Adrenal gland (tissue), 12 donors: ENCODE measurements around the gene ZNF609. TPM values are rescaled to one million over a fixed set of nuclear protein-coding genes. Genes with fewer than 3 reads are reported as not detected.
A peak's percentile ranks its signal among the peaks of the same experiment; 100 is the strongest.
"Not testable (repeated sequence)": the region's sequence is repeated elsewhere in the genome, so short reads cannot be mapped to it uniquely, and the experiment has no call there.

Experiments
- DNase-seq, 7 donors: peaks; one replicate each; pipeline ENCODE4 v3.0.0-alpha.2; 2019 to 2020
- H3K27ac ChIP-seq, 5 donors: fragments of 200-600 bp; sonication (generic) in 4 of 5; 1 replicate in 3 of 5; 2 replicates in 2 of 5; pipeline versions ENCODE4 v1.5.1 to v1.8.0; 2016 to 2020; ENCODE audit warnings: mild to moderate bottlenecking in 1 of 5
- H3K27me3 ChIP-seq: fragments of 200-600 bp; 2 replicates; pipeline ENCODE4 v1.8.0; 2021
- H3K36me3 ChIP-seq, 2 donors: fragments of 200-600 bp; replicated peaks in 1 of 2; 1 replicate in 1 of 2; 2 replicates in 1 of 2; pipeline versions ENCODE4 v1.5.1 to v1.8.0; 2018 to 2022
- H3K4me1 ChIP-seq, 2 donors: fragments of 200-600 bp; replicated peaks in 1 of 2; 1 replicate in 1 of 2; 2 replicates in 1 of 2; pipeline versions ENCODE4 v1.5.1 to v1.8.0; 2018 to 2021
- H3K4me3 ChIP-seq, 4 donors: fragments of 200-600 bp; sonication (generic) in 3 of 4; one replicate each; pipeline ENCODE4 v1.5.1; 2016 to 2018
- H3K9me3 ChIP-seq, 3 donors: fragments of 200-600 bp; sonication (generic) in 1 of 3; replicated peaks in 1 of 3; 1 replicate in 2 of 3; 2 replicates in 1 of 3; pipeline versions ENCODE4 v1.5.1 to v1.8.0; 2016 to 2021
- CTCF ChIP-seq, 6 experiments: fragments of 450-650 bp in 4 of 6; fragments of 200-600 bp in 2 of 6; sonication (generic) in 1 of 6; IDR thresholded peaks; 1 replicate in 5 of 6; 2 replicates in 1 of 6; pipeline versions ENCODE4 v1.5.1 to v1.8.0; 2016 to 2021; ENCODE audit warnings: antibody characterized with exemption in 6 of 6, mild to moderate bottlenecking in 2 of 6, moderate library complexity in 1 of 6
- POLR2A ChIP-seq, 2 donors: fragments of 450-650 bp; IDR thresholded peaks; one replicate each; pipeline ENCODE4 v1.6.1; 2017; ENCODE audit warnings: antibody characterized with exemption in 2 of 2, mild to moderate bottlenecking in 2 of 2, moderate library complexity in 1 of 2
- WGBS, 4 donors: extraction: QIAGEN DNeasy Blood & Tissue Kit in 2 of 4; methylation state at CpG; one replicate each; pipeline versions ENCODE4 v1.1.5 to v1.1.7; 2013 to 2017; 5-methylcytosine and 5-hydroxymethylcytosine counted together
- intact Hi-C, 2 donors: fragments of 100-400 bp; cut with DNase I; formaldehyde crosslinking; loops; one replicate each; pipeline versions ENCODE4 v1.14.1 to v1.15.0; 2022 to 2023
- polyA plus RNA-seq, 3 donors: library from polyadenylated mRNA; stranded (reverse); fragments of 200-250 nt in 2 of 3; fragments of 350-450 nt in 1 of 3; fragmentation: Illumina TruSeq in 1 of 3; extraction: RNeasy Lipid Tissue Mini Kit (QIAGEN cat#74804) in 1 of 3; gene quantifications; one replicate each; pipeline ENCODE4 v1.2.3, GENCODE V29; 2013 to 2014
- total RNA-seq, 9 donors: library from RNA; depleted of rRNA in 4 of 9; stranded (reverse); fragments of >200 nt in 4 of 9; fragments of 120-200 nt in 1 of 9; fragmentation: NEBNext Ultra II Directional in 1 of 9; extraction: Animal tissue kit (Norgen Biotek cat#: 25700) in 1 of 9; gene quantifications; one replicate each; pipeline versions ENCODE4 v1.1.0 to v1.2.4, GENCODE V29; 2013 to 2023
- donor health status: healthy with polysubstance abuse.
- donor health status: Bipolar disorder and iron deficiency.
- donor health status: DM: yes; HTN: yes; CAD: no.
- donor health status: DM: no; HTN: no; CAD: no.
- donor health status: DM: no; HTN: no; CAD: no.
- donor health status: DM: yes; HTN: yes; CAD: no.

The ZNF609 gene
- total and polyA plus RNA-seq, 12 donors: 4.4 to 35.5 (median 25.4) TPM

- Histone ChIP-seq H3K27ac (peak overlapping the region in 2 of 5 donors; percentile 23 to 64), H3K4me3 (no peak overlapping the region), H3K36me3 (no peaks in the 10 kb centered on the region), H3K27me3 (no peaks in the 10 kb centered on the region), H3K9me3 (no peaks in the 10 kb centered on the region), H3K4me1 (peaks cover 24 to 41% of the 10 kb centered on the region in 2 donors)
- no peak for TF ChIP-seq POLR2A (IDR thresholded peaks at IDR 0.05)
- TF ChIP-seq CTCF (IDR thresholded peaks at IDR 0.05): no peak
- WGBS, 4 donors: 92 to 99% (median 97%) methylated on average over 3 of the region's 3 CpGs
- DNase-seq: no peak
- intact Hi-C loops: no loop called here
Observed at GRCh38 chr15:64636556-64636955, 176.2 kb downstream of the ZNF609 start.

GRCh38 chr15:64637412-64637811, 177.0 kb downstream of the ZNF609 start:
- H3K27me3 ChIP-seq: no peaks in the 10 kb centered on the region
- H3K27ac ChIP-seq: no peak overlapping the region
- peaks cover 24 to 41% of the 10 kb centered on the region in 2 donors for H3K4me1 ChIP-seq
- no peak overlapping the region for H3K4me3 ChIP-seq
- H3K9me3 ChIP-seq: no peaks in the 10 kb centered on the region
- no peaks in the 10 kb centered on the region for H3K36me3 ChIP-seq
- WGBS, 4 donors: 95 to 100% (median 98%) methylated on average over 1 of the region's 1 CpG
- no peak for TF ChIP-seq POLR2A (IDR thresholded peaks at IDR 0.05)
- TF ChIP-seq CTCF (IDR thresholded peaks at IDR 0.05): no peak
- DNase-seq: no peak
- intact Hi-C loops: no loop called here

GRCh38 chr15:64639744-64640143, 179.4 kb downstream of the ZNF609 start:
- H3K27me3 ChIP-seq, intact Hi-C loops, H3K4me3 ChIP-seq, H3K9me3 ChIP-seq, H3K36me3 ChIP-seq, DNase-seq: not testable (repeated sequence)
- 71 to 88% (median 78%) methylated on average over 4 of the region's 4 CpGs for WGBS, 4 donors
- H3K27ac ChIP-seq: peak overlapping the region in 1 of 5 donors; percentile 7
- H3K4me1 ChIP-seq: peaks cover 21 to 36% of the 10 kb centered on the region in 2 donors

GRCh38 chr15:64640146-64640871, 179.9 kb downstream of the ZNF609 start:
- intact Hi-C loops: no loop called here
- Histone ChIP-seq H3K27me3 (no peaks in the 10 kb centered on the region), H3K27ac (no peak overlapping the region), H3K9me3 (no peaks in the 10 kb centered on the region), H3K36me3 (no peaks in the 10 kb centered on the region), H3K4me3 (no peak overlapping the region), H3K4me1 (peaks cover 15 to 31% of the 10 kb centered on the region in 2 donors)
- TF ChIP-seq CTCF (IDR thresholded peaks at IDR 0.05): no peak
- TF ChIP-seq POLR2A (IDR thresholded peaks at IDR 0.05): no peak
- DNase-seq: no peak
- 59 to 75% (median 70%) methylated on average over 5 of the region's 5 CpGs for WGBS, 4 donors

- Histone ChIP-seq H3K27me3 (no peaks in the 10 kb centered on the region), H3K9me3 (no peaks in the 10 kb centered on the region), H3K36me3 (no peaks in the 10 kb centered on the region), H3K4me1 (peaks cover 7 to 15% of the 10 kb centered on the region in 2 donors), H3K27ac (no peak overlapping the region), H3K4me3 (no peak overlapping the region)
- intact Hi-C loops: no loop called here
- no peak for DNase-seq
- TF ChIP-seq POLR2A (IDR thresholded peaks at IDR 0.05) (no peak), CTCF (IDR thresholded peaks at IDR 0.05) (no peak)
- WGBS, 4 donors: 92 to 96% (median 95%) methylated on average over 3 of the region's 3 CpGs
Observed at GRCh38 chr15:64642875-64643274, 182.5 kb downstream of the ZNF609 start.
